ENCODE data around the gene SNX15.

- peak; percentile 54 to 67 for TF ChIP-seq POLR2A (IDR thresholded peaks at IDR 0.05)
- peak in 2 of 6 experiments; percentile 28 to 30 for TF ChIP-seq CTCF (IDR thresholded peaks at IDR 0.05)
Measured at GRCh38 chr11:65083834-65084597, 56.8 kb downstream of the SNX15 start, which contains the start of the genes CDCA5 and ZFPL1.
